ENCODE measurements around the gene ANKH.

Gene ANKH

DNA sequence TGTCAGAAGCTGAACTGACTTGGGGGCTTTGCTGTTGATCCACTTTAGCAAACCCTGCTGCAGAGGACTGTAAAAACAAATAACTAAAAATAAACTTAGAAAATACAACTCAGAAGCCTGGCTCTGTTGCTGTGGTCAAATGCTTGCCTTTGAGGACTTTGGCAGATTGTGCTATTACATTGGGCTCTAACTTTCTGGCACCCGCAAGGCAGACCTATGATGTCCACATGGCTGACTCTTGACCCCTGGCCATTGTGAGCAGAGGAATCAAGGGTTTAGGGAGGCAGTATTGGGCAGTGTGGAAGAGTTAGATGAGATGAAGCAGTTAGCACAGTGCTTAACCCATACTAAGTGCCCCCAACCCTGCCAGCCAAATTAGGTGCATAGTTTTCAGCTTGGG, 173.1 kb downstream of the ANKH start:
- TF ChIP-seq, protein P1, sequence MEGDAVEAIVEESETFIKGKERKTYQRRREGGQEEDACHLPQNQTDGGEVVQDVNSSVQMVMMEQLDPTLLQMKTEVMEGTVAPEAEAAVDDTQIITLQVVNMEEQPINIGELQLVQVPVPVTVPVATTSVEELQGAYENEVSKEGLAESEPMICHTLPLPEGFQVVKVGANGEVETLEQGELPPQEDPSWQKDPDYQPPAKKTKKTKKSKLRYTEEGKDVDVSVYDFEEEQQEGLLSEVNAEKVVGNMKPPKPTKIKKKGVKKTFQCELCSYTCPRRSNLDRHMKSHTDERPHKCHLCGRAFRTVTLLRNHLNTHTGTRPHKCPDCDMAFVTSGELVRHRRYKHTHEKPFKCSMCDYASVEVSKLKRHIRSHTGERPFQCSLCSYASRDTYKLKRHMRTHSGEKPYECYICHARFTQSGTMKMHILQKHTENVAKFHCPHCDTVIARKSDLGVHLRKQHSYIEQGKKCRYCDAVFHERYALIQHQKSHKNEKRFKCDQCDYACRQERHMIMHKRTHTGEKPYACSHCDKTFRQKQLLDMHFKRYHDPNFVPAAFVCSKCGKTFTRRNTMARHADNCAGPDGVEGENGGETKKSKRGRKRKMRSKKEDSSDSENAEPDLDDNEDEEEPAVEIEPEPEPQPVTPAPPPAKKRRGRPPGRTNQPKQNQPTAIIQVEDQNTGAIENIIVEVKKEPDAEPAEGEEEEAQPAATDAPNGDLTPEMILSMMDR (IDR thresholded peaks at IDR 0.05; ENCODE audit: low read depth, low read length, missing control alignments) = no peak
- no peak overlapping the region for H3K4me3 ChIP-seq (replicated peaks; ENCODE audit: low read depth, low read length)
- no peak for DNase-seq (ENCODE audit: extremely low read depth, low read depth)

DNA sequence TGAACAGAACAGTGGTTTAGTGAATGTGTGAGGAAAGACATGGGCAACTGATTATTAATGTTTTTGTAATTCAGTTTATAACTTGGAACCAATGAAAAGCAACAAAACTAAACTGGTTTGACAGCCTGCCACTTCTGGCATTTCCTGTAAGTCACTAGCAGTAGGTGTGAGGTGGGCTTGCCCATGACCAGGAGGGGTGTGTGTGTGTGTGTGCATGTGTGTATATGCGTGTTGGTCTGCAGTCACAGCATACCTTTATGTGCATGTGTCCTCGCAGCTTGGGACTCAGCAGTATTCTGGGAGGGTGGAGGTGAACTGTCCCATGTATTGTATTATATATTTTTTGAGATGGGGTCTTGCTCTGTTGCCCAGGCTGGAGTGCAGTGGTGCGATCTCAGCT, 174.7 kb downstream of the ANKH start:
- TF ChIP-seq, protein P1 (IDR thresholded peaks at IDR 0.05; ENCODE audit: low read depth, low read length, missing control alignments) = no peak
- DNase-seq (ENCODE audit: extremely low read depth, low read depth) = no peak
- no peak overlapping the region for H3K4me3 ChIP-seq (replicated peaks; ENCODE audit: low read depth, low read length)

- no peak overlapping the region for H3K4me3 ChIP-seq (replicated peaks; ENCODE audit: low read depth, low read length)
- TF ChIP-seq, protein P1 (IDR thresholded peaks at IDR 0.05; ENCODE audit: low read depth, low read length, missing control alignments) = no peak
- no peak for DNase-seq (ENCODE audit: extremely low read depth, low read depth)
These were observed 175.5 kb downstream of the ANKH start for GRCh38 chr5:14696057-14696456.

GRCh38 chr5:14695152-14695551, 176.4 kb downstream of the ANKH start:
- DNase-seq (ENCODE audit: extremely low read depth, low read depth) = no peak
- H3K4me3 ChIP-seq (replicated peaks; ENCODE audit: low read depth, low read length) = no peak overlapping the region
- TF ChIP-seq, protein P1 (IDR thresholded peaks at IDR 0.05; ENCODE audit: low read depth, low read length, missing control alignments) = no peak

- H3K4me3 ChIP-seq (replicated peaks; ENCODE audit: low read depth, low read length) = no peak overlapping the region
- TF ChIP-seq, protein P1 (IDR thresholded peaks at IDR 0.05; ENCODE audit: low read depth, low read length, missing control alignments) = no peak
- no peak for DNase-seq (ENCODE audit: extremely low read depth, low read depth)
These were observed 178.5 kb downstream of the ANKH start for GRCh38 chr5:14693070-14693469.

- no peak overlapping the region for H3K4me3 ChIP-seq (replicated peaks; ENCODE audit: low read depth, low read length)
- DNase-seq (ENCODE audit: extremely low read depth, low read depth) = no peak
- TF ChIP-seq, protein P1 (IDR thresholded peaks at IDR 0.05; ENCODE audit: low read depth, low read length, missing control alignments) = no peak
These were observed 184.4 kb downstream of the ANKH start for GRCh38 chr5:14687023-14687665.

DNA sequence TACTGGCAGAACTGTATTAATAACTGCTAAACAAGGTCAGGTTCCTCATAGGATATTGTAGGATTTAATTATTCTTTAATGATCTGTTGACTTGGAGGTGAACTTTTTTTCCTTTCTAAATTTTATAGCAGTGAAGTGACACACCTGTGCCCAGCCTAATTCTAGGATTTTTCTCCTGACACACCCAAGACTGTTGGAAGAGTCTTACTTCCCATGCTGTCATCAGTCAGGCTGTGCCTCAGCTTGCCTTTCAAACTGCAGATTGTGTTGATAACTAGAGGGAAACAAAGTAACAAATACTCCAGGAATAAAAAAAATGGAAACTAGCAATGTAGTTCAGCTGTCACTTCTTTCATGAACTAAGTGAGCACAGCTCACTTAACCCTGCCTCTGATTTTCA, 185.1 kb downstream of the ANKH start:
- no peak for DNase-seq (ENCODE audit: extremely low read depth, low read depth)
- H3K4me3 ChIP-seq (replicated peaks; ENCODE audit: low read depth, low read length) = no peak overlapping the region
- TF ChIP-seq, protein P1 (IDR thresholded peaks at IDR 0.05; ENCODE audit: low read depth, low read length, missing control alignments) = no peak

All from HFF-Myc (cell line).